Measurements from ENCODE around the gene TET3.

Gene TET3

GRCh38 chr2:74007121-74007520 is 22.4 kb downstream of the TET3 start:
- DNase-seq, result no peak

DNA sequence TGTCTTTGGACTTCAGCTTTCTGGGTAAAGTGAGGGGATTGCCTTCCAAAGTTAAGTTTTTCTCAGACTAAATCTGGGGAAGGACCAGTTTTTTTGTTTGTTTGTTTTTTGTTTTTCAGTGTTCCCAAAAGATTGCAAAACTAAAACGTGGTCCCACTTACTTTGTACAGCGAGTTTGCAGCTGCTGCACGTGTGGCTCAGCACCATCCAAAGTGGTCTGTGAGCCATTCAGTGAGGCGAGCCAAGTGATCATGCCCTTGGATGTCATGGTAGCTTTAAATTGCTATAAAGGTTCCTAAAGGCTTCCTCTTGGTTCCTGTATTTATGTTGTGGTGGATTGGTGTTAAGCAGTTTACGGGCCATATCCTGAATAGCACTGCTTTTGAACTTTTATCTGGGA is 23.0 kb downstream of the TET3 start:
- DNase-seq, result no peak

DNA sequence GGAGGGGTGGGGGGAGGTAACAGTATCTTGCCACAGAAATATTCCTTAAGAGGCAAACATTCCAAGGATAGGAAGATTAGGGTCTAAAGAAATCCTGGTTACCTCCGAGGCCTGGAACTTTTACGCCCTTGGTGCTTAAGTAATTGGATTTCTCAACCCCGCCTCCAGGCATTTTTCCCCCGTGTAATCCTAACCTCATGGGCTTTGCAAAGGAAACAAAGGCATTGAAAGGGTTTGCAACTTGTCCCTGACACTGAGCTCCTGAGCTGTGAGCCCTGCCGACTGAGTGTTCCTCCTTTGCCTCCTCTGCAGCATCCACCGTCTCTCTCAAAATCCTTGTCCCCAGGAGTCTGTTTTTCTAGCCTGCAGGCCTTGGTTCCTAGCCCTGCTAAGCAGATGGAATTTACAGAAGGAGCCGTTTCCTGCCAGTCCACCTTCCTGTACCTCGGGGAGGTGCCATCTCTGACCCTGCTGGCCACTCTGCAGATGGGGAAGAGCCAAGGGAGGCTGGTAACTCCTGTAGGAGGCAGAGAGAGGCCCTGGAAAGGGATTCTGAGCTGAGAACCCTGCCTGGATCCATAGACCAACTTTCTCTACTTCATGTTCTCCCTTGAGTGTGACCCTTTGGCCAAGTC is 24.2 kb downstream of the TET3 start:
- no peak for DNase-seq

DNA sequence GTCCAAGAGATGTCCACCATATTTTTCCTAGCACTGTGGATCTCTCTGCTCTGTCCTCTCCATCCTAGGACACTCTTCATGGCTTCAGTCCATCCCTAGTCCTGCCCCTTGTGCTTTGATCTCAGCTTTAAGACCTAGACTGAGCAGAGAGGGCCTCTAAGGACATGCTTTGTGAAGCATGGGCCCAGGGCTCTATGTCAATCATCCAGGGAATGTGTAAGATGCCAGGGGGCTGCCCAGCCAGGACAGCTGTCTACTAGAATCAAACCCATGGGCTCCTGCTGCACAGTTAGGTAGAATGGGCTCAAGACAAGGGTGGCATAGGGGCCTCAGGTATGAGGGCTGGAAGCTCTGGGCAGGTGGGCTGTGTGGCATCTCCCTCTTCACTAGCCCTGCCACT is 24.9 kb downstream of the TET3 start:
- DNase-seq, result no peak

- DNase-seq, result no peak
These were observed 25.4 kb downstream of the TET3 start for GRCh38 chr2:74010087-74010541.

DNA sequence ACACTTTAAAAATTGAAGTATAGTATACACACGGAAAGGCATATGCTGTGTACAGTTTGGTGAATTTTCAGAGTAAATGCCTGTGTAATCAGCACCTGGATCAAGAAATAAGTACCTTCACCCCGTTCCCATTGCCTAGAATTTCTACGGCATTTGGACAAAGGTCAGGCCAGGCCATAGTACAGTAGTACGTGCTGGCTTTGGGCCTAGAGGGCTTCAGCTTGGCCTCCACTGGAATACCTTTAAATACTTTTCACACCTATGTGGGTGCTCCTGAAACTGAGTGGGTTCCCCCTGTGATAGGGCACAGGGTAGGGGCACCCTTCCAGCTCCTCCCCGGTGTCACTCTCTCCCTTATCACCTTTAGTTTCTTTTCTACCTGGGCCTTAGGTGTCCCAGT is 26.5 kb downstream of the TET3 start:
- DNase-seq, result no peak

DNA sequence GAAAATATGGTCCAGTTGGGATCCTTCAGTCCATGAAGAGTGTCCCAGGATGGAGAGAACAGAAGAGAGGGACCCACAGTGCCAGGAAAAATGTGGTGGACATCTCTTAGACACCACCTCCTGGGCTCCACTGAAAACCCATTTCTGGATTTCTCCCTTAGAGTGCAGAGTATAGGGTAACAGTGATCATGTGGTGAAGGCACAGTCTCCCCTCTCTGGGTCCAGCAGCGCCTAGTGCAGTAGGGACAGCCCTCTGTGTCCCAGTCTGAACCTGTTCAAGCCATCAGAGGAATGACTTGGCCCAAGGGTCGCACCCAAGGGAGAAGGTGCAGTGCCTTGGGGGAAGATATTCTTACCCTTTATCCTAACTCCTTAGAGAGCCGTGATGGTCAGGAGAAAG is 30.1 kb downstream of the TET3 start:
- no peak for DNase-seq

DNA sequence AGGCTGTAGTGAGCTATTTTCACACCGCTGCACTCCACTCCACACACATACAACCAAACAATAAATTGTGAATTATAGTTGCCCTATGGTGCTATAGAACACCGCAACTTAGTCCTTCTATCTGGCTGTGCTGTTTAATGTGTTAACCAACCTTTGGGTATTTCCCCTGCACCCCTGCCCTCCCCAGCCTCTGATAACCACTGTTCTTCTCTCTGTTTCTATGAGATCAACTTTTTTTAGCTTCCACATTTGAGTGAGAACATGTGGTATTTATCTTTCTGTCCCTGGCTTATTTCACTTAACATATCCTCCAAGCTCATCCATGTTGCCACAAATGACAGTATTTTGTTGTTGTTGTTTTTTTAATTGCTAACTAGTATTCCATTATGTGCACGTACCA is 32.5 kb downstream of the TET3 start:
- DNase-seq, result no peak

GRCh38 chr2:74019516-74019915 is 34.8 kb downstream of the TET3 start:
- DNase-seq, result no peak

GRCh38 chr2:74020702-74021406 is 36.1 kb downstream of the TET3 start:
- no peak for DNase-seq

- DNase-seq, result no peak
These were observed 36.7 kb downstream of the TET3 start for GRCh38 chr2:74021407-74021755.

DNA sequence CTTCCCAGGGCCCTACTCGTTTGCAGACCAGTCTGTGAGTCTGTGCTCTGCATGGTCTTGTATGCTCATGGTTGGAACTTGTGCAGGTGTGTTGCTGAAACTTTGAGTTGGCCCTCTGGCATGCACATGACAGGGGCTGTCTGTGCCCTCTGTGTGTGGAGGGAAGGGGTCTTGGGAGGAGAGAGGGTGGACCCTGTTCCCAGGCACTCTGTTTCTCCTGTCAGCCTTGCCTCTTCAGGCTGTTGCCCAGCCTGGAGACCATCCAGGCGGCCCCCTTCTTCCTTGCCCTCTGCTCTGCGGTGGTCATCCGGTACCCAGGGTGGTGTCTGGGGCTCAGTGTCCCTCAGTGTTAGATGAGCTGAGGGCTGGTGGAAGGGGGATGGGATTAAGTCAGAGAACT is 39.5 kb downstream of the TET3 start:
- no peak for DNase-seq

GRCh38 chr2:74025971-74026612 is 41.4 kb downstream of the TET3 start:
- no peak for DNase-seq

DNA sequence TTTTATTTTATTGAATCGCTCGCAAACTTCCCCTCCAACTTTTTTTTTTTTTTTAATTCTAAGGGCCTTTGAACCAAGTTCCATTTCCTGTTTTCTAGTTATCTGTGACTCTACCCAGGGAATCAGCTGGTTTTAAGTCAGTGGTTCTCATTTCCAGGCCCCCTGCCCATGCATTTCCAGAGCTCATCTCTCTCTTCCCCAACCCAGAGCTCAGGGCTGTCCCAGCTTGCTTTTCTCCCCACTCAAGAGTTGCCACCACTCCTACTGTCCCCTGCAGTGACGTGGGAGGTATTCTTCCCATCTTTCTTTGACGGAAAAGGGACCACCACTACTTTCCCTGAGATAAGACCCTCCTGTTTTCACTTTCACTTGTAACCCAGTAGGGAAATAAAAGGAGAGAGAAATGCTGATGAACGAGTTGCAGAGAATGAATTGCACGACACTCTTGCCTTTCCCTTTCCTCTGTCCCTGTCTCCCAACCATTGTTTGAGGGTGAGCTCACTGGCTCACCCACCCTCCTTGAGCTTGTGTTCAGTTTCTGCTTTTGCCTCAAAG is 42.1 kb downstream of the TET3 start:
- no peak for DNase-seq

DNA sequence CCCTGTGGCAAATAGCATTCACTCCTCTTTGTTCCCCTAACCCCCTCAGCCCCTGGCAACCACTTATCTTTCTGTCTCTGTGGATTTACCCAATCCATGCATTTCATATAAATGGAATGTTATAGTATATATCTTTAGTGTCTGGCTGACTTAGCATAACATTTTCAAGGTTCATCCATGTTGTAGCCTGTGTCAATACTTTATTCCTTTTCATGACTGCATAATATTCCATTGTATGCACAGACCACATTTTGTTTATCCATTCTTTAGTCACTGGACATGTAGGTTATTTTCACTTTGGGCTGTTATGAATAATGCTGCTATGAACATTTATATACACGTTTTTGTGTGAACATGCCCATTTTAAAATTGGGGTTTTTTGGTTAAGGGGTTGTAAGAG is 42.8 kb downstream of the TET3 start:
- DNase-seq, result no peak

GRCh38 chr2:74028290-74028689 is 43.6 kb downstream of the TET3 start:
- no peak for DNase-seq

GRCh38 chr2:74028741-74029140 is 44.0 kb downstream of the TET3 start:
- DNase-seq, result no peak

GRCh38 chr2:74029714-74030397 is 45.1 kb downstream of the TET3 start:
- no peak for DNase-seq

DNA sequence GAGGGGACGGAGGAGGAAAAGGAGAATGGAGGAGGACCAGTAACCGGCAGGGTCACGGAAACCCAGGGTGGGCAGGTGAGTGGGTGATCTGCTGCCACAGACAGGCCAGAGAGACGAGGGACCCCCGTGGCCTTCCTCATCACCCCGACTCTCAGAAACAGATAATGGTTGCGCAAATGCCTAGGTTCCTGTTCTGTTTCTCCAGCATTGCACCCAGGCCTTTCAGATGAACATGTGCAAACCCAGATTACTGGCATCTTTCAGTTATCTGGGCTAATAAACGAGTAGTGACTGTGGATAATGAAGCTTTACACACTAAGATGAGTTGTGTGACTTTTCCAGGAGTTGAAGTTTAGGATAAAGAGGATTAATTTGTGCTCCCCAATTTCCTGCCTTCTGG is 46.5 kb downstream of the TET3 start:
- no peak for DNase-seq

- no peak for DNase-seq
These were observed 47.2 kb downstream of the TET3 start for GRCh38 chr2:74031959-74032287.

GRCh38 chr2:74033375-74033774 is 48.7 kb downstream of the TET3 start:
- DNase-seq, result no peak
